Stimulated activated CD8-positive, alpha-beta memory T cell treated with anti-CD3 and anti-CD28 coated beads, Interleukin-7, amount 100 ng/mL, for 24 hours (primary cell): ENCODE data around the gene OXT.

Experiments used
- DNase-seq: peaks from one replicate; pipeline ENCODE4 v3.0.0-alpha.2; 2020; ENCODE audit warnings: low read depth

The OXT gene

GRCh38 chr20:3084283-3084985 lies 13.0 kb downstream of the OXT start, which contains the start of gene AVP:
Gene AVP, minus strand, starts transcription at chr20:3084724. Its CDS starts 50 bp downstream, at chr20:3084674.
- DNase-seq = no peak

- DNase-seq = no peak
Measured at GRCh38 chr20:3084986-3085360, 13.6 kb downstream of the OXT start.

- DNase-seq = no peak
Measured at GRCh38 chr20:3085571-3086072, 14.2 kb downstream of the OXT start.

GRCh38 chr20:3088031-3088430 lies 16.6 kb downstream of the OXT start:
- no peak for DNase-seq

- no peak for DNase-seq
Measured at GRCh38 chr20:3090565-3090964, 19.1 kb downstream of the OXT start.

- DNase-seq = no peak
Measured at GRCh38 chr20:3092611-3093379, 21.4 kb downstream of the OXT start.

GRCh38 chr20:3093861-3094361 lies 22.5 kb downstream of the OXT start:
- no peak for DNase-seq

- DNase-seq = no peak
Measured at GRCh38 chr20:3094848-3095629, 23.6 kb downstream of the OXT start.

- no peak for DNase-seq
Measured at GRCh38 chr20:3100480-3100879, 29.1 kb downstream of the OXT start.

GRCh38 chr20:3101251-3101650 lies 29.8 kb downstream of the OXT start:
- no peak for DNase-seq

- peak; percentile 35 for DNase-seq
Measured at GRCh38 chr20:3101737-3102574, 30.5 kb downstream of the OXT start.

GRCh38 chr20:3102575-3103368 lies 31.4 kb downstream of the OXT start:
- no peak for DNase-seq

GRCh38 chr20:3103369-3104032 lies 32.1 kb downstream of the OXT start:
- no peak for DNase-seq

- no peak for DNase-seq
Measured at GRCh38 chr20:3105256-3106137, 34.1 kb downstream of the OXT start.

GRCh38 chr20:3106185-3106584 lies 34.8 kb downstream of the OXT start:
- no peak for DNase-seq

- DNase-seq = no peak
Measured at GRCh38 chr20:3106658-3107463, 35.4 kb downstream of the OXT start.

- DNase-seq = no peak
Measured at GRCh38 chr20:3107464-3108025, 36.1 kb downstream of the OXT start.
